ENCODE measurements around the gene PROCA1. TPM values are rescaled to one million over a fixed set of nuclear protein-coding genes. Genes with fewer than 3 reads are reported as not detected.
A peak's percentile ranks its signal among the peaks of the same experiment; 100 is the strongest.

PROCA1 gene
- total and polyA plus RNA-seq, 2 of the 13 experiments (the other 11 are each of a cell fraction or from before 2014, with no cell fraction given): 0.73 to 1.5 TPM

DNA sequence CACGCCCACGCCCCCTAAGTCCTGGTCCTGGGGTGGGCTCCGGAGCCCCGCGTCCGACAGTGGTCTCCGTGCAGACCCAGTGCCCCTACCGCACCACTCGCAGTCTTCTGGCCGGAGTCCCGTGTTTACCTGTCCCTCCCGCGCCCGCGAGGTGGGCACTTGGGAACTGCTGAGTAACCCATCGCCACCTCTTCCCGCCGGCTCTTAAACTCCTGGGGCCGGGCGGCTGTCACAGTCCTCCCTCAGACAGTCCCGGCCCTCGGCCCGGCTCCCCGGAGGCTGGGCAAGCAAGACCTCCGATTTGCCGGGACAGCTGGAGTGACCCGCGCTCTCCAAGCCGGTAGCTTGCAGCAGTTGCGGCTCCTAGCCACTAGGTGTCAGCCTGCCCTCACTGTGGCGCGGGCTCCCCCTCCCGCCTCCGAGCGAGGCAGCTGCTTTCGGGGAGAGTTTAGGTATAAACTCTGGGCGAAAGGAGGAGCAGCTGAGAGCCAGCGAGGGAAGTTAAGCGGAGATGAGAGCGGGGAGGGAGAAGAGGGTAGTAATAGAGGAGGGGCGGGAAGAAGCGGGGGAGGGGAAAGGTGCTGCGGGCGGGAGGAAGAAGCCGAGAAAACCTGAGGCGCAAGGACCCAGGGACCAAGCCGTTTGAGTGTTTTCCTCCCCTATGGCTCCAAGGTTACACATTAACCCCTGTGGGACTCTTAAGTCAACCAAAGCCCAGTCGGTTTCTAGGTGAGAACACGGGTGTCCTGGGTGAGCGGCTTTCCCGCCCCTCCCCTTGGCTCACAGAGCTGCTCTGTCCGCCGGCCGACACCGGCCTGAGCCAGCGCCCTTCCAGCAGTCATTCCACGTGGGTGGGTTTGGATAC lies 15.2 kb upstream of the PROCA1 start (continued):
- TF ChIP-seq SPEN (CRISPR knock-in tag; IDR thresholded peaks at IDR 0.05; ENCODE audit: low read depth) (peak; percentile 46; the same call in 1 of the 2 replicates), ZNF160 (CRISPR knock-in tag; IDR thresholded peaks at IDR 0.05) (no peak; the same call in 1 of the 2 replicates), RBAK (CRISPR knock-in tag; IDR thresholded peaks at IDR 0.05) (no peak), ZNF720 (CRISPR knock-in tag; IDR thresholded peaks at IDR 0.05) (no peak), ZZZ3 (CRISPR knock-in tag; IDR thresholded peaks at IDR 0.05; ENCODE audit: borderline replicate concordance) (no peak), TAF15 (IDR thresholded peaks at IDR 0.05; ENCODE audit: low read depth, low read length, poor library complexity, severe bottlenecking) (peak; percentile 79), NCOA1 (CRISPR knock-in tag; IDR thresholded peaks at IDR 0.05) (peak; percentile 44; the same call in 1 of the 2 replicates), SNAI1 (CRISPR knock-in tag; IDR thresholded peaks at IDR 0.05; ENCODE audit: borderline replicate concordance) (peak; percentile 29; the same call in 1 of the 2 replicates), HCFC1 (IDR thresholded peaks at IDR 0.05; ENCODE audit: low read depth, low read length) (no peak), RAD21 (CRISPR knock-in tag; IDR thresholded peaks at IDR 0.05) (peak; percentile 99), ZNF510 (CRISPR knock-in tag; IDR thresholded peaks at IDR 0.05; ENCODE audit: low read depth) (peak; percentile 36; the same call in 1 of the 2 replicates), ELF3 (CRISPR knock-in tag; IDR thresholded peaks at IDR 0.05) (0 out of 2 replicates have a peak, but pooled peaks have one; percentile 9), RFXAP (CRISPR knock-in tag; IDR thresholded peaks at IDR 0.05; ENCODE audit: borderline replicate concordance) (peak; percentile 12; the same call in 1 of the 2 replicates)
- TF ChIP-seq, protein P1, sequence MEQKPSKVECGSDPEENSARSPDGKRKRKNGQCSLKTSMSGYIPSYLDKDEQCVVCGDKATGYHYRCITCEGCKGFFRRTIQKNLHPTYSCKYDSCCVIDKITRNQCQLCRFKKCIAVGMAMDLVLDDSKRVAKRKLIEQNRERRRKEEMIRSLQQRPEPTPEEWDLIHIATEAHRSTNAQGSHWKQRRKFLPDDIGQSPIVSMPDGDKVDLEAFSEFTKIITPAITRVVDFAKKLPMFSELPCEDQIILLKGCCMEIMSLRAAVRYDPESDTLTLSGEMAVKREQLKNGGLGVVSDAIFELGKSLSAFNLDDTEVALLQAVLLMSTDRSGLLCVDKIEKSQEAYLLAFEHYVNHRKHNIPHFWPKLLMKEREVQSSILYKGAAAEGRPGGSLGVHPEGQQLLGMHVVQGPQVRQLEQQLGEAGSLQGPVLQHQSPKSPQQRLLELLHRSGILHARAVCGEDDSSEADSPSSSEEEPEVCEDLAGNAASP (CRISPR knock-in tag; IDR thresholded peaks at IDR 0.05; ENCODE audit: borderline replicate concordance): peak; percentile 53
- TF ChIP-seq, protein P2, sequence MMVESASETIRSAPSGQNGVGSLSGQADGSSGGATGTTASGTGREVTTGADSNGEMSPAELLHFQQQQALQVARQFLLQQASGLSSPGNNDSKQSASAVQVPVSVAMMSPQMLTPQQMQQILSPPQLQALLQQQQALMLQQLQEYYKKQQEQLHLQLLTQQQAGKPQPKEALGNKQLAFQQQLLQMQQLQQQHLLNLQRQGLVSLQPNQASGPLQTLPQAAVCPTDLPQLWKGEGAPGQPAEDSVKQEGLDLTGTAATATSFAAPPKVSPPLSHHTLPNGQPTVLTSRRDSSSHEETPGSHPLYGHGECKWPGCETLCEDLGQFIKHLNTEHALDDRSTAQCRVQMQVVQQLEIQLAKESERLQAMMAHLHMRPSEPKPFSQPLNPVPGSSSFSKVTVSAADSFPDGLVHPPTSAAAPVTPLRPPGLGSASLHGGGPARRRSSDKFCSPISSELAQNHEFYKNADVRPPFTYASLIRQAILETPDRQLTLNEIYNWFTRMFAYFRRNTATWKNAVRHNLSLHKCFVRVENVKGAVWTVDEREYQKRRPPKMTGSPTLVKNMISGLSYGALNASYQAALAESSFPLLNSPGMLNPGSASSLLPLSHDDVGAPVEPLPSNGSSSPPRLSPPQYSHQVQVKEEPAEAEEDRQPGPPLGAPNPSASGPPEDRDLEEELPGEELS (CRISPR knock-in tag; IDR thresholded peaks at IDR 0.05): peak; percentile 47; the same call in 1 of the 2 replicates
- TF ChIP-seq, protein P3, sequence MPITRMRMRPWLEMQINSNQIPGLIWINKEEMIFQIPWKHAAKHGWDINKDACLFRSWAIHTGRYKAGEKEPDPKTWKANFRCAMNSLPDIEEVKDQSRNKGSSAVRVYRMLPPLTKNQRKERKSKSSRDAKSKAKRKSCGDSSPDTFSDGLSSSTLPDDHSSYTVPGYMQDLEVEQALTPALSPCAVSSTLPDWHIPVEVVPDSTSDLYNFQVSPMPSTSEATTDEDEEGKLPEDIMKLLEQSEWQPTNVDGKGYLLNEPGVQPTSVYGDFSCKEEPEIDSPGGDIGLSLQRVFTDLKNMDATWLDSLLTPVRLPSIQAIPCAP (CRISPR knock-in tag; IDR thresholded peaks at IDR 0.05; ENCODE audit: low read depth): 0 out of 2 replicates have a peak, but pooled peaks have one; percentile 21
- TF ChIP-seq, protein P4, sequence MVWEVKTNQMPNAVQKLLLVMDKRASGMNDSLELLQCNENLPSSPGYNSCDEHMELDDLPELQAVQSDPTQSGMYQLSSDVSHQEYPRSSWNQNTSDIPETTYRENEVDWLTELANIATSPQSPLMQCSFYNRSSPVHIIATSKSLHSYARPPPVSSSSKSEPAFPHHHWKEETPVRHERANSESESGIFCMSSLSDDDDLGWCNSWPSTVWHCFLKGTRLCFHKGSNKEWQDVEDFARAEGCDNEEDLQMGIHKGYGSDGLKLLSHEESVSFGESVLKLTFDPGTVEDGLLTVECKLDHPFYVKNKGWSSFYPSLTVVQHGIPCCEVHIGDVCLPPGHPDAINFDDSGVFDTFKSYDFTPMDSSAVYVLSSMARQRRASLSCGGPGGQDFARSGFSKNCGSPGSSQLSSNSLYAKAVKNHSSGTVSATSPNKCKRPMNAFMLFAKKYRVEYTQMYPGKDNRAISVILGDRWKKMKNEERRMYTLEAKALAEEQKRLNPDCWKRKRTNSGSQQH (CRISPR knock-in tag; IDR thresholded peaks at IDR 0.05; ENCODE audit: low read depth): peak; percentile 48; the same call in 1 of the 2 replicates
- TF ChIP-seq, protein P5, sequence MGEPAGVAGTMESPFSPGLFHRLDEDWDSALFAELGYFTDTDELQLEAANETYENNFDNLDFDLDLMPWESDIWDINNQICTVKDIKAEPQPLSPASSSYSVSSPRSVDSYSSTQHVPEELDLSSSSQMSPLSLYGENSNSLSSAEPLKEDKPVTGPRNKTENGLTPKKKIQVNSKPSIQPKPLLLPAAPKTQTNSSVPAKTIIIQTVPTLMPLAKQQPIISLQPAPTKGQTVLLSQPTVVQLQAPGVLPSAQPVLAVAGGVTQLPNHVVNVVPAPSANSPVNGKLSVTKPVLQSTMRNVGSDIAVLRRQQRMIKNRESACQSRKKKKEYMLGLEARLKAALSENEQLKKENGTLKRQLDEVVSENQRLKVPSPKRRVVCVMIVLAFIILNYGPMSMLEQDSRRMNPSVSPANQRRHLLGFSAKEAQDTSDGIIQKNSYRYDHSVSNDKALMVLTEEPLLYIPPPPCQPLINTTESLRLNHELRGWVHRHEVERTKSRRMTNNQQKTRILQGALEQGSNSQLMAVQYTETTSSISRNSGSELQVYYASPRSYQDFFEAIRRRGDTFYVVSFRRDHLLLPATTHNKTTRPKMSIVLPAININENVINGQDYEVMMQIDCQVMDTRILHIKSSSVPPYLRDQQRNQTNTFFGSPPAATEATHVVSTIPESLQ (CRISPR knock-in tag; conservative IDR thresholded peaks at IDR 0.05): 0 out of 2 replicates have a peak, but pooled peaks have one; percentile 41
- TF ChIP-seq, protein P6, sequence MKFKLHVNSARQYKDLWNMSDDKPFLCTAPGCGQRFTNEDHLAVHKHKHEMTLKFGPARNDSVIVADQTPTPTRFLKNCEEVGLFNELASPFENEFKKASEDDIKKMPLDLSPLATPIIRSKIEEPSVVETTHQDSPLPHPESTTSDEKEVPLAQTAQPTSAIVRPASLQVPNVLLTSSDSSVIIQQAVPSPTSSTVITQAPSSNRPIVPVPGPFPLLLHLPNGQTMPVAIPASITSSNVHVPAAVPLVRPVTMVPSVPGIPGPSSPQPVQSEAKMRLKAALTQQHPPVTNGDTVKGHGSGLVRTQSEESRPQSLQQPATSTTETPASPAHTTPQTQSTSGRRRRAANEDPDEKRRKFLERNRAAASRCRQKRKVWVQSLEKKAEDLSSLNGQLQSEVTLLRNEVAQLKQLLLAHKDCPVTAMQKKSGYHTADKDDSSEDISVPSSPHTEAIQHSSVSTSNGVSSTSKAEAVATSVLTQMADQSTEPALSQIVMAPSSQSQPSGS (CRISPR knock-in tag; IDR thresholded peaks at IDR 0.05): peak; percentile 50; the same call in 1 of the 2 replicates

All from HepG2 (cell line).